Pancreas (tissue), 10 donors: ENCODE results near the gene BPIFB3. TPM values are rescaled to one million over a fixed set of nuclear protein-coding genes. Genes with fewer than 3 reads are reported as not detected.

Experiments used
- ATAC-seq, 4 donors: fragments of 200-7000 bp; cut with Tn5 transposase; one replicate each; pipeline versions ENCODE4 v1.8.0 to v1.9.1; 2020; ENCODE audit warnings: mild to moderate bottlenecking in 4 of 4, moderate library complexity in 4 of 4
- DNase-seq, 6 donors: peaks; one replicate each; pipeline ENCODE4 v3.0.0-alpha.2; 2020
- FAIRE-seq: peaks from 2 replicates; lab custom pipeline; 2012; peaks lifted over from hg19 to GRCh38; lab: Jason Lieb, UNC
- H3K27ac ChIP-seq, 4 donors: fragments of 200-600 bp; sonication (generic); 1 replicate in 3 of 4; 2 replicates in 1 of 4; pipeline versions ENCODE4 v1.5.0 to v1.8.0; 2020
- H3K27me3 ChIP-seq, 4 donors: fragments of 200-600 bp; one replicate each; pipeline ENCODE4 v1.8.0; 2021
- H3K36me3 ChIP-seq, 3 donors: fragments of 200-600 bp; sonication (generic) in 1 of 3; one replicate each; pipeline versions ENCODE4 v1.5.0 to v1.8.0; 2020 to 2021
- H3K4me1 ChIP-seq, 3 donors: fragments of 200-600 bp; one replicate each; pipeline ENCODE4 v1.8.0; 2021
- H3K4me3 ChIP-seq, 4 donors: fragments of 200-600 bp; sonication (generic) in 2 of 4; one replicate each; pipeline versions ENCODE4 v1.5.0 to v1.8.0; 2020 to 2021
- H3K9me3 ChIP-seq, 4 donors: fragments of 200-600 bp; one replicate each; pipeline ENCODE4 v1.8.0; 2021
- WGBS, 2 donors: extraction: QIAGEN DNeasy Blood & Tissue Kit; methylation state at CpG; one replicate each; pipeline ENCODE4 v1.1.7; 2013; 5-methylcytosine and 5-hydroxymethylcytosine counted together
- intact Hi-C, 3 donors: fragments of 100-400 bp; cut with DNase I; formaldehyde crosslinking; loops; one replicate each; pipeline versions ENCODE4 v1.11.1 to v1.14.2; 2022
- polyA plus RNA-seq, 2 donors: library from polyadenylated mRNA; stranded (reverse); fragments of 200-250 nt; gene quantifications; one replicate each; pipeline ENCODE4 v1.2.3, GENCODE V29; 2013
- total RNA-seq, 6 donors: library from RNA; stranded (reverse); fragmentation: NEBNext Ultra II Directional in 4 of 6; extraction: Animal tissue kit (Norgen Biotek cat#: 25700) in 4 of 6; gene quantifications; one replicate each; pipeline versions ENCODE4 v1.2.1 to v1.2.4, GENCODE V29; 2021 to 2023
- TF ChIP-seq, protein P1 (sequence below), 4 donors: fragments of 200-600 bp; sonication (generic) in 3 of 4; IDR thresholded peaks; one replicate each; pipeline versions ENCODE4 v1.5.0 to v1.8.0; 2021; ENCODE audit warnings: antibody characterized with exemption in 4 of 4
- donor health status: healthy with polysubstance abuse.
- donor health status: DM: no; HTN: no; CAD: no; lungs with moderate emphysema.
- donor health status: DM: no; HTN: no; CAD: no.
- donor health status: control.
- donor health status: control.
- donor health status: Bipolar disorder and iron deficiency.
- donor health status: DM: yes; HTN: yes; CAD: no.
- donor health status: DM: no; HTN: no; CAD: no.
- donor health status: DM: no; HTN: no; CAD: no.
- donor health status: DM: yes; HTN: yes; CAD: no.

BPIFB3 gene
- total and polyA plus RNA-seq, 8 donors: not detected

- FAIRE-seq: no peak
- H3K4me3 ChIP-seq: no peak overlapping the region
- WGBS, 2 donors: 49 to 60% methylated on average over 3 of the region's 3 CpGs
These were observed 7.3 kb upstream of the BPIFB3 start for GRCh38 chr20:33046412-33046811.

GRCh38 chr20:33051333-33051732 lies 2.4 kb upstream of the BPIFB3 start:
- DNase-seq: no peak
- 63 to 79% methylated on average over 4 of the region's 4 CpGs for WGBS, 2 donors
- Histone ChIP-seq H3K27me3 (no peaks in the 10 kb centered on the region), H3K4me1 (no peaks in the 10 kb centered on the region), H3K9me3 (no peaks in the 10 kb centered on the region), H3K27ac (no peak overlapping the region), H3K36me3 (no peaks in the 10 kb centered on the region), H3K4me3 (no peak overlapping the region)
- FAIRE-seq: no peak
- no peak for ATAC-seq
- TF ChIP-seq, protein P1, sequence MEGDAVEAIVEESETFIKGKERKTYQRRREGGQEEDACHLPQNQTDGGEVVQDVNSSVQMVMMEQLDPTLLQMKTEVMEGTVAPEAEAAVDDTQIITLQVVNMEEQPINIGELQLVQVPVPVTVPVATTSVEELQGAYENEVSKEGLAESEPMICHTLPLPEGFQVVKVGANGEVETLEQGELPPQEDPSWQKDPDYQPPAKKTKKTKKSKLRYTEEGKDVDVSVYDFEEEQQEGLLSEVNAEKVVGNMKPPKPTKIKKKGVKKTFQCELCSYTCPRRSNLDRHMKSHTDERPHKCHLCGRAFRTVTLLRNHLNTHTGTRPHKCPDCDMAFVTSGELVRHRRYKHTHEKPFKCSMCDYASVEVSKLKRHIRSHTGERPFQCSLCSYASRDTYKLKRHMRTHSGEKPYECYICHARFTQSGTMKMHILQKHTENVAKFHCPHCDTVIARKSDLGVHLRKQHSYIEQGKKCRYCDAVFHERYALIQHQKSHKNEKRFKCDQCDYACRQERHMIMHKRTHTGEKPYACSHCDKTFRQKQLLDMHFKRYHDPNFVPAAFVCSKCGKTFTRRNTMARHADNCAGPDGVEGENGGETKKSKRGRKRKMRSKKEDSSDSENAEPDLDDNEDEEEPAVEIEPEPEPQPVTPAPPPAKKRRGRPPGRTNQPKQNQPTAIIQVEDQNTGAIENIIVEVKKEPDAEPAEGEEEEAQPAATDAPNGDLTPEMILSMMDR (IDR thresholded peaks at IDR 0.05): no peak
- intact Hi-C loops: no loop called here

More at GRCh38 chr20:33046412-33046811, 7.3 kb upstream of the BPIFB3 start:
- no peaks in the 10 kb centered on the region for H3K4me1 ChIP-seq
- TF ChIP-seq, protein P1 (IDR thresholded peaks at IDR 0.05): no peak
- intact Hi-C loops: no loop called here
- no peak for ATAC-seq
- no peaks in the 10 kb centered on the region for H3K27me3 ChIP-seq
- DNase-seq: no peak
- H3K9me3 ChIP-seq: no peaks in the 10 kb centered on the region
- H3K27ac ChIP-seq: no peak overlapping the region
- no peaks in the 10 kb centered on the region for H3K36me3 ChIP-seq

GRCh38 chr20:33054381-33054780 lies 678 bp downstream of the BPIFB3 start:
- 67 to 68% methylated on average over 7 of the region's 7 CpGs for WGBS, 2 donors
- no peak overlapping the region for H3K27ac ChIP-seq
- no peaks in the 10 kb centered on the region for H3K36me3 ChIP-seq
- ATAC-seq (no peak), FAIRE-seq (no peak), DNase-seq (no peak)
- no peaks in the 10 kb centered on the region for H3K9me3 ChIP-seq
- H3K4me1 ChIP-seq: no peaks in the 10 kb centered on the region
- no peak overlapping the region for H3K4me3 ChIP-seq
- intact Hi-C loops: no loop called here
- no peaks in the 10 kb centered on the region for H3K27me3 ChIP-seq
- TF ChIP-seq, protein P1 (IDR thresholded peaks at IDR 0.05): no peak

DNA sequence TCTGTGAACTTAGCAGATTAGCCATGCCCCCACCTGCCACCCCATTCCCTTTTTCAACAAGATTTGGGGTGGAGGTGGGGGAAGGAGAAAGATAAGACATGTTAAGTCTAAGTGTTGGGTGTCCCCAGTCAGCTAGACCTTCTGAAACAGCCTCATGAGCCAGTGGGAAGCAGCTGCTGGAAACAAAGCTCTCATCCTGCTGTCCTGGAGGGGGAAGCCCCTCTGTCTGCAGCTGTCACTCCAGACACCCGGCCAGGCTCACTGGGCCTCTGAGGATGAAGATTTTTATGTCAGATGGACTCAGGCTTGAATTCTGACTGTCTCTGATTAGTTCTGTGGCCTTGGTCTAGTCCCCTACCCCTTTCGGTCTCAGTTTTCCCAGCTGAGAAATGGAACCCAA lies 1.1 kb downstream of the BPIFB3 start:
- ATAC-seq: no peak
- Histone ChIP-seq H3K4me1 (no peaks in the 10 kb centered on the region), H3K27me3 (no peaks in the 10 kb centered on the region), H3K36me3 (no peaks in the 10 kb centered on the region), H3K4me3 (no peak overlapping the region), H3K27ac (no peak overlapping the region), H3K9me3 (no peaks in the 10 kb centered on the region)
- no peak for DNase-seq
- TF ChIP-seq, protein P1 (IDR thresholded peaks at IDR 0.05): no peak
- 67 to 82% methylated on average over 2 of the region's 2 CpGs for WGBS, 2 donors
- FAIRE-seq: no peak
- intact Hi-C loops: no loop called here

DNA sequence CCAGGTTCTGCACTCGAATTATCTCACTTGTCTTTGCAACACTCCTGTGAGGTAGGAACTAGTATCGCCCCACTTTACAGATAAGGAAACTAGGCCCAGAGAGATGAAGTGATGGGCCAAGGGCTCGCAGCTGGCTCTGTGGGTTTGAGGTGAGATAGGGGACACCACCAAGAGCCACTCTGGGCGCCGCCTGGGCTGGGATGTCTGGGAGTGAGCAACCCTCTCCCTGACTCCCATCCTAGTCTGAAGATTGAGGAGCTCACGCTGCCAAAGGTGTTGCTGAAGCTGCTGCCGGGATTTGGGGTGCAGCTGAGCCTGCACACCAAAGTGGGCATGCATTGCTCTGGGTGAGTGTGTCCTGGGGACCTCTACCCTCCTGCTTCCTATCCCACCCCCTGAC lies 5.4 kb downstream of the BPIFB3 start:
- DNase-seq: no peak
- no peaks in the 10 kb centered on the region for H3K4me1 ChIP-seq
- WGBS, 2 donors: 65 to 85% methylated on average over 7 of the region's 7 CpGs

More for the DNA sequence above, 5.4 kb downstream of the BPIFB3 start:
- intact Hi-C loops: no loop called here
- H3K36me3 ChIP-seq: no peaks in the 10 kb centered on the region
- TF ChIP-seq, protein P1 (IDR thresholded peaks at IDR 0.05): no peak
- H3K27ac ChIP-seq: no peak overlapping the region
- H3K4me3 ChIP-seq: no peak overlapping the region
- no peaks in the 10 kb centered on the region for H3K9me3 ChIP-seq
- no peak for ATAC-seq
- H3K27me3 ChIP-seq: no peaks in the 10 kb centered on the region
- no peak for FAIRE-seq
